RCC 7860 (cell line): ENCODE measurements around the gene ENTR1.

Experiments
- DNase-seq: peaks from one replicate; pipeline ENCODE4 v3.0.0-alpha.2; 2015; ENCODE audit warnings: low spot score
- FAIRE-seq: peaks from 2 replicates; lab custom pipeline; 2012; peaks lifted over from hg19 to GRCh38; lab: Jason Lieb, UNC

Gene ENTR1

DNA sequence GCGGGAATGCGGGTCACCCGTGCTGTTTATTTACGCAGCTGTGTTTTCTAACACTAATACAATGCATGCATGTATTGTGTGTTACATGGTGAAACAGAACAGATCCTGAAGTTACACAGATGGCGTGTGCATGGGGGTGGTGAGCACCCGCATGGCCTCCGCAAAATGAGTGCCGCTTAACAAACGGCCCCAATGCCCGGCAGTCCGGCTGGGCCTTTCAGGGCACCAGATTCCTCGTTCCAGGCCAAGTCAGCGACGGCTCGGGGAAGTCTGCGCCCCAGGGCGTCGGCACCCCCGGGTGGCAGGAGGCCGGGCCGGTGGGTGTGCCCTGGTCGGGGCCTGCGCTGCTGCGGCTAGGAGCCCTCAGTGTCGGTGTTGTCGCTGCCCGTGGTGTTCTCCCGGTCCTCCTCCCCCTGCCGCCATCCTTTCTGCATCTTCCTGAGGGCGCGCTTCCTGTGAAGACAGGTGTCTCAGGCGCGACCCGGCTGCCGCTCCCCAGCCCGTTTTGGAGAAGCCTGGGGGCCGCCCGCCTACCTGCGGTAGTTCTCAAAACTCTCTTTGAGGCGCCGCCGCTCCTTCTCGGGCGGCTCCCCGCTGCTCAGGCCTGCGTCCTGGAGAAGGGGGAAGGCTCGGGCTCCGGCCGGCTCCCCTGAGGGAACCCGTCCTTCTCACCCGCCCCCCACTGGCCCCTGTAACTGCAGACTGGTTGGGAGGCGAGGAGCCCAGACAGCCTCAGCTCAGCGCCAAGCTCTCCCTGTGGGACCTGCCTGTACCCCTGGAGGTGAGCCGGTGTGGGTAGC, 46.3 kb downstream of the ENTR1 start:
- DNase-seq (no peak), FAIRE-seq (no peak)

DNA sequence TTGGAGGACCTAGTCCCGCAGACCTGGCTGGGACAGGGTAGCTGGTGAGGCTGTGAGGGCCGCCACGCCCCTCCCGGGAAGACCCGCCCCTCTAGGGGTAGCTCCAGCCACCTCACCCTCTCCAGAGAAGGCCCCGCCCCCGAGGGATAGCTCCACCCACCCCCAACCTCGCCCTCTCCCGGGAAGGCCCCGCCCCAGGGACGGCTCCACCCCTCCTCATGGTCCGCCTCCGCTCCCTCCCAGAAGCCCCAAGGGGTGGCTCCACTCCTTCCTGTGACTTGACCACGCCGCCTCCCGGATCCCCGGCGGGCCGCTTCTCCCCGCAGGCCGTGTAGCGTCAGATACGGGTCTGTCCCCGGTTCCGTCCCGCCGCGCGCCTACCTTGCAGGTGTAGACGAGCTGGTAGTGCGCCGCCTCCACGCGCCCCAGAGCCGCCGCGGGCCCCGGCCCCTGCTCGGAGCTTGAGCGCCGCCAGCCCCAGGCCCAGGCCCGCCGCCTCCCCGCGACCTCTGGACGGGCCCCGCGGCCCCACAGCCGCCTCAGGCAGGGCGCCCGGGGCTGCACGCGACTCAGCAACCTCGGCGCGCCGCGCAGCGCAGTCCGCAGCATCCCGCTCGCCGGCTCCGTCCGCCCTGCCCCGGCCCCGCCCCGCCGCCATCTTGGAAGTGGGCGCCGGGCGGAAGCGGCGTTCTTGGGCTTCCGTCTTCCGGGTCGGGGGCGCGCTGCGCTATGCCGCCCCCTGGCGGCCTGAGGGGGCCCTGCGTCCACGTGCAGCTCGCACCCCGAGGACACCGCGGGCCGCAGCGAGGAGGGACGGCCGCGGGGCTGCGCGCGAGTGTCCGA, 47.1 kb downstream of the ENTR1 start, which contains the start of gene DNLZ:
Gene DNLZ (minus strand): TSS at position 639 of the 843 bp plus-strand sequence. CDS start 30 bp downstream, at position 609.
- peak; percentile 71 for FAIRE-seq
- DNase-seq: peak; percentile 89

DNA sequence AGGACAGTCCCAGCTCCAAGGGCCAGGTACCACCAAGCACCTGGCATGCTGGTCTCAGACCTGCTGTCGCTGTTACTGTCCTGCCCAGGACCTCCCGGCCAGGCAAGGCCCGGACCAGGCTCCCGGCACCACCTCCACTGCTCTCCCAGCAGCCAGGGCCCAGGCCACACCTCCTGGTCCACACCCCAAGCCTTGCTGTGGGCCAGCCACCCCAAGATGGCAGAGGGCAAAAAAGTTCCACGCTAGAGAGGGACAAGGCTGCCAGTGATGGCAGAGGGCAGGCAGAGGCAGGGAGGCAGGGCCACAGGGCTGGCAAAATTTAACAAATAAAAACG, 48.0 kb downstream of the ENTR1 start:
- DNase-seq: no peak
- no peak for FAIRE-seq

- no peak for FAIRE-seq
Measured at GRCh38 chr9:136361754-136362449, 48.5 kb downstream of the ENTR1 start.

DNA sequence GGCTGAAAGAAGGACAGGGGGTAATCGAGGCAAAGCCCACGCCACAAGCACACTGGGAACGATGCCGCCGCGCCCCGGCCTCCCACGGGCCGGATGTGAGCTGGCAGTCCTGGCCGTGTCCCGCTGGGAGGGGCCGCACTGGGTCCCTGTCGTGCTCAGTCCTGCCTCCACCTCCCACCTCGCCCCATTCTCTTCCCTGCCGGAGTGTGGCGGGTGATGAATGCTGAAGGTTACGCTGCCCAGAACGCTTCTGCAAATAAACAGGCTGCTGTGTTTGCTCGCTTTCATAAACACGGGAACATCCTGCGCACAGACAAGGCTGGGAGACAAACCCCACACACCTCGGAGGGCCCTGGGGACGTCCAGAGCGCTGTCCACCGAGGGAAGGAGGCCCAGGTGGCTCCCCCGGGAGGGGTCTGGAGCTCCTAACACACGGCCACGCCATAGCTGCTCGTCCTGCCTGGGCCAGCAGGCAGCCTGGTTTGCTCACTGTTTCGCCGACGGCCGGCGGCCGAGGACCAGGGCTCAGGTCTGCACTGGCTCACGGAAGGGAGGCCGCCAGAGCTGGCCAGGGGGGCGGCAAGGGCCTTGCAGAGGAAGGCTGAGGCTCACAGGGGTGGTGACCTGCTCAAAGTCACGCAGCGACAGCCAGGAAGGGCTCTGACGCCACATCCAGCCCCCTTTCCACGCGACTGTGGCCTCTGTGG, 49.2 kb downstream of the ENTR1 start:
- FAIRE-seq (no peak), DNase-seq (no peak)

More at GRCh38 chr9:136361754-136362449, 48.5 kb downstream of the ENTR1 start:
- no peak for DNase-seq

DNA sequence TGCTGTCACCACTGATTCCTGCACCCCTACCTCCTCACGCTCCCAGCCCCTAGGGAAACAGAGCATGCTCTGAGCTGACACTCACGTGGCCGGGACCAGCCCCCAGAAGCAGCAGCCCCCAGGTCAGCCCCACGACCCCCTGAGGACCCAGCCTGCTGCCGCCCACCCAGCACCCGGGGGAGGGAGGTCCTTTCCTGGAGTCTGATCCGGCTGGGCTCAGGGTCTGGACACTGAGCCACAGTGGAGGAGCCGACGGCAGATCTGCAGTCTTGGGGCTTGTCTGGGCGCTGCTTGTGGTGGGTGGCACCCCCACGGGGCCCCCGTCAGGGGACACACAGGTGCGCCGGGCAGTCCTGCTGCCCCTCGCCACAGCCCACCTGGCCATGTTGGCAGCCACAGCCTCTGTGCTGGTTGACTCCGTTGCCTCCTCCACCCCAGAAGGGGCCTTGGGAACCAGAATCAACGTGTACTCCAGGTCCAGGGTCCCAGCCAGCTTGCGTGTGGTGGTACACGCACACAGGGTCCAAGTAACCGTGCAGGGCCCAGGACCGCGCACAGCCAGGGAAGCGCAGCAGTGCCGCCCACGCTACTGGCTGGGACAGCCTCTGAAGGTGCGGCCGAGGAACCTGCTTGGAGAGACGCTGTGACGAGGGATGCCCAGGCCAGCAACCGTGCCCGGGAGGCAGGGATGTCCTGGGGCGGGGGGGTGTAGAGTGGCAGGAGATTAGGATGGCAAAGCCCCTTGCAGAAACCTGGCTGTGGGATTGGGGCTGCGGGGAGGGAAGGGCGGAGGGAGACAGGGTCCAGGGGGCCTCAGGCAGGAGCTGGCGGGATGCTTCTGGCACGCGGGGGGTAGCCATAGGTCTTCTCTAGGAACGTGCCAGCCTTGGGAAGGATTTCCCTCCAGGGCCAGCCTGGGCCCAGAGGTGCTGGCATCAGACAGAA, 50.4 kb downstream of the ENTR1 start:
- no peak for FAIRE-seq
- DNase-seq: no peak

DNA sequence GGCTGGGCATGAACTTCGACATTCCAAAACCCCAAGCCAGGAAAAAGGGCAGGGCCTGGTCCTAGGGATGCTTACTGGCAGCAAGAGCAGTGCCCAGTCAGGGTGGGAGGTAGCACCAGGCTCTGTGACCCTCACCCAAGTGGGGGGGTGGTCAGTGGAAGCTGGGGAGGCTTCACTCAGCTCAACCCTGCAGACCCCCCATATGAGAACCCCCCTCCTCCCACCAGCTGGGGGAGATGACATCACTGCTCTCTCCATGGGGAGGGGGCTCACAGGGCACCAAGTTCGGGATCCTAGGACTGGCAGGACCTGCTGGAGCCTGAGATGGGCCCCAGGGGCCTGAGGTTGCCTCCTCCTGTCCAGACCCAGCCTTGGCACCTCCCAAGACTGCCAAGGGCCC, 51.5 kb downstream of the ENTR1 start:
- DNase-seq: no peak
- FAIRE-seq: no peak

GRCh38 chr9:136358016-136358415, 52.4 kb downstream of the ENTR1 start:
- FAIRE-seq: no peak
- DNase-seq: no peak

- DNase-seq: no peak
- no peak for FAIRE-seq
Measured at GRCh38 chr9:136357202-136357725, 53.1 kb downstream of the ENTR1 start.

DNA sequence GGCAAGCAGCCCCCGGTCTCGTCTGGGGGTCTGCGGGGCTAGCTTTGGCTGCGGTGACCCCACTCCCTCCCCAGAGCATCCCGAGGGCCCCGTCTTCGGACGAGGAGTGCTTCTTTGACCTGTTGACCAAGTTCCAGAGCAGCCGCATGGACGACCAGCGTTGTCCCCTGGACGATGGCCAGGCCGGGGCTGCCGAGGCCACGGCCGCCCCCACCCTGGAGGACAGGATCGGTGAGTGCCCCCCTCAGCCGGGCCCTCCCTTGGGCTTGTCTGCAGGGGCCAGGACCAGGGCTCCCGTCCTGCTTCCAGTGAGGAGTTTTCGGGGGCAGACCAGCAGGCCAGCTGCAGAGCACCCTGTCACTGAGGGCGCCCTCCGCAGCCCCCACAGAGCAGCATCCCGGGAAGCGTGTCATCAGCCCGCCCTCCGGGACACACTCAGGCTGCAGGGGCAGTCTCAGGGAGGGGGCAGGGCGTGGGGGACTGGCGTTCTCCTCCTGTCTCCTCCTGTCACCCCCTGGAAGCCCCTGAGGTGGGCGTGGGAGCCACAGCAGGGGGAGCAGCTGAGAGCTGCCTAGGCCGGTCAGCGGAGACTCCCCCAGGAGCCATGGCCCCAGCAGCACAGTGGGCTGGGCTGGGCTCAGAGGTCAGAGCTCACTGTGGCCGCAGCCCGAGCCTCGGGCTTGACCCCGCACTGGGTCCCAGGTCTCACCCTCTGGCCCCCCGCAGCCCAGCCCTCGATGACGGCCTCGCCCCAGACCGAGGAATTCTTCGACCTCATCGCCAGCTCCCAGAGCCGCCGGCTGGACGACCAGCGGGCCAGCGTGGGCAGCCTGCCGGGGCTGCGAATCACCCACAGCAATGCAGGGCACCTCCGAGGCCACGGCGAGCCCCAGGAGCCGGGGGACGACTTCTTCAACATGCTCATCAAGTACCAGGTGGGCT, 54.5 kb downstream of the ENTR1 start:
- FAIRE-seq: no peak
- DNase-seq: no peak

GRCh38 chr9:136354592-136355085, 55.8 kb downstream of the ENTR1 start:
- FAIRE-seq: no peak
- DNase-seq: peak; percentile 53

DNA sequence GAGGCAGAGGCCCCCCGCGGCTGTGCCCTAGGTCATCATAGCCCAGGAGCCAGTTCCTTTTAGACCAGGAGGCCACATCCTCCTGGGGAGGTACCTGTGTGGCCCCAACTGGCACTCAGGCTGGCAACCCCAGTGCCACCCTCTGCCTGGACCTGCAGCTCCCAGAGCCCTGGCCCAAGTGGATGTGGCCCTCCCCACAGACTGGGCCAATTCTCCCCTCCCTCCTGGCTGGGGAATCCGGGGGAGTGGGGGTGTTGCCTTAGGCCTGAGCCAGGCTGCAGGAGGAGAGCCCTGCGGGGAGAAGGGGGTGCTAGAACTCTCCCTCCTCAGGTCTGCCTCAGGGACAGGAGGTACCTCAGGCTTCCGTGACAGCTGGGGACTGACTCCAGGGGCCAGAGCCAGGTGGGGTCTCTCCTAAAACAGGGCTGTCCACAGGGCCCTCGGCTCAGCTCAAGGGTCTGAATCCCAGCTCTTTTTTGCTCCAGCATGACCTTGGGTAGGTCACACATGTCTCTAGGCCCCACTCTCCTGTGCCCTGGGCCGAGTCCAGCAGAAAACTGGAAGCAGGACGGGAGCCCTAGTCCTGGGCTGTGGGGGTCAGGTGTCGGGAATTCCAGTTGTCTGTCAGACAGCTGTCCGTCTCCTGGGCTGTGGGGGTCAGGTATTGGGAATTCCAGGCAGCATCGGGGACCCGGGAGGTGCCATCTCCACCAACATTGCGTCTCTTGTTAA, 56.5 kb downstream of the ENTR1 start:
- FAIRE-seq: no peak
- no peak for DNase-seq

GRCh38 chr9:136353088-136353487, 57.3 kb downstream of the ENTR1 start:
- FAIRE-seq (no peak), DNase-seq (no peak)

DNA sequence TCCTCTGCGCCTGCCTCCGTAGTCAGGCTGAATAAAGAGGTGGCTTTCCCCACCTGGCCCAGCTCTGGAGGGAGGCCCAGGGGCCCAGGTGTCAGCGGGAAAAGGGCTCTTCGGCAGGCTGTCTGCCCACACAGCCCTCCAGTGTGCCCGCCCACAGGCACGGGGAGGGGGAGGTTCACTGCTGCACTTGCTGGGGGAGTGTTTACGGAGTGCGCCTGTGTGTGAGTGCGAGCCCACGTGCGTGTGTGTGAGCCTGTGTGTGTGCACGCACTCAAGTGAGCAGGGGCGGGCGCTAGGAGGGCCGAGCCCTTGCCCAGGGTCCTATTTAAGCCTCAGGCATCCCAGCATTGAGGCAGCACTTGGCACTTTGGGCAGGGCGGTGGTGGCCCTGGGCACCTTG, 57.7 kb downstream of the ENTR1 start:
- no peak for DNase-seq
- no peak for FAIRE-seq
